ENCODE data around the gene CDC14B. TPM values are rescaled to one million over a fixed set of nuclear protein-coding genes. Genes with fewer than 3 reads are reported as not detected.
A peak's percentile ranks its signal among the peaks of the same experiment; 100 is the strongest.

Gene CDC14B
- total RNA-seq, 2 donors from 2014 or later: 12.7 to 17.3 TPM

- no peaks in the 10 kb centered on the region for H3K9me3 ChIP-seq
- DNase-seq: peak; percentile 19
- no peaks in the 10 kb centered on the region for H3K36me3 ChIP-seq
- peak overlapping the region; percentile 76 for H3K4me3 ChIP-seq
- peak overlapping the region; percentile 75 to 81 for H3K9ac ChIP-seq (ENCODE audit: low read depth in 2 of 2, low read length in 2 of 2)
- TF ChIP-seq CTCF (IDR thresholded peaks at IDR 0.05): no peak
- peaks cover 5% of the 10 kb centered on the region for H3K4me1 ChIP-seq
- no peaks in the 10 kb centered on the region for H3K27me3 ChIP-seq
- intact Hi-C loops (cut with DNase I): loop anchor here (10.0 kb wide), 1 partner anchor 49 kb away; the partner anchor contains the start of gene CDC14B
- peak overlapping the region; percentile 94 for H3K27ac ChIP-seq
These were observed 53.8 kb downstream of the CDC14B start for GRCh38 chr9:96565671-96566497.

GRCh38 chr9:96564217-96564616 lies 55.4 kb downstream of the CDC14B start:
- Histone ChIP-seq H3K36me3 (no peaks in the 10 kb centered on the region), H3K27me3 (no peaks in the 10 kb centered on the region), H3K27ac (no peak overlapping the region), H3K4me1 (peaks cover 5% of the 10 kb centered on the region), H3K4me3 (no peak overlapping the region), H3K9ac (ENCODE audit: low read depth in 2 of 2, low read length in 2 of 2) (no peak overlapping the region), H3K9me3 (no peaks in the 10 kb centered on the region)
- TF ChIP-seq CTCF (IDR thresholded peaks at IDR 0.05): no peak
- DNase-seq: no peak
- intact Hi-C loops (cut with DNase I): loop anchor here (10.0 kb wide), 1 partner anchor 51 kb away; the partner anchor contains the start of gene CDC14B

GRCh38 chr9:96559339-96559943 lies 60.2 kb downstream of the CDC14B start:
- no peak overlapping the region for H3K27ac ChIP-seq
- DNase-seq: no peak
- H3K27me3 ChIP-seq: no peaks in the 10 kb centered on the region
- no peak for TF ChIP-seq CTCF (IDR thresholded peaks at IDR 0.05)
- H3K9me3 ChIP-seq: no peaks in the 10 kb centered on the region
- H3K9ac ChIP-seq (ENCODE audit: low read depth in 2 of 2, low read length in 2 of 2): no peak overlapping the region
- H3K4me1 ChIP-seq: no peaks in the 10 kb centered on the region
- no peak overlapping the region for H3K4me3 ChIP-seq
- H3K36me3 ChIP-seq: no peaks in the 10 kb centered on the region
- intact Hi-C loops (cut with DNase I): no loop called here

GRCh38 chr9:96557921-96558320 lies 61.7 kb downstream of the CDC14B start:
- Histone ChIP-seq H3K27me3 (no peaks in the 10 kb centered on the region), H3K36me3 (no peaks in the 10 kb centered on the region), H3K4me1 (no peaks in the 10 kb centered on the region), H3K9ac (ENCODE audit: low read depth in 2 of 2, low read length in 2 of 2) (no peak overlapping the region), H3K4me3 (no peak overlapping the region), H3K9me3 (no peaks in the 10 kb centered on the region), H3K27ac (no peak overlapping the region)
- intact Hi-C loops (cut with DNase I): no loop called here
- no peak for TF ChIP-seq CTCF (IDR thresholded peaks at IDR 0.05)
- DNase-seq: no peak

- no peaks in the 10 kb centered on the region for H3K9me3 ChIP-seq
- H3K27me3 ChIP-seq: no peaks in the 10 kb centered on the region
- no peaks in the 10 kb centered on the region for H3K36me3 ChIP-seq
- H3K27ac ChIP-seq: no peak overlapping the region
- TF ChIP-seq CTCF (IDR thresholded peaks at IDR 0.05): no peak
- H3K9ac ChIP-seq (ENCODE audit: low read depth in 2 of 2, low read length in 2 of 2): no peak overlapping the region
- no peak overlapping the region for H3K4me3 ChIP-seq
- no peak for DNase-seq
- intact Hi-C loops (cut with DNase I): no loop called here
- no peaks in the 10 kb centered on the region for H3K4me1 ChIP-seq
These were observed 62.8 kb downstream of the CDC14B start for GRCh38 chr9:96556701-96557461.
